ENCODE measurements around the gene UBE4B. TPM values are rescaled to one million over a fixed set of nuclear protein-coding genes. Genes with fewer than 3 reads are reported as not detected.
"Not testable (repeated sequence)": the region's sequence is repeated elsewhere in the genome, so short reads cannot be mapped to it uniquely, and the experiment has no call there.

Gene UBE4B
- total RNA-seq, 1 experiment from 2014 or later: 37.0 TPM

DNA sequence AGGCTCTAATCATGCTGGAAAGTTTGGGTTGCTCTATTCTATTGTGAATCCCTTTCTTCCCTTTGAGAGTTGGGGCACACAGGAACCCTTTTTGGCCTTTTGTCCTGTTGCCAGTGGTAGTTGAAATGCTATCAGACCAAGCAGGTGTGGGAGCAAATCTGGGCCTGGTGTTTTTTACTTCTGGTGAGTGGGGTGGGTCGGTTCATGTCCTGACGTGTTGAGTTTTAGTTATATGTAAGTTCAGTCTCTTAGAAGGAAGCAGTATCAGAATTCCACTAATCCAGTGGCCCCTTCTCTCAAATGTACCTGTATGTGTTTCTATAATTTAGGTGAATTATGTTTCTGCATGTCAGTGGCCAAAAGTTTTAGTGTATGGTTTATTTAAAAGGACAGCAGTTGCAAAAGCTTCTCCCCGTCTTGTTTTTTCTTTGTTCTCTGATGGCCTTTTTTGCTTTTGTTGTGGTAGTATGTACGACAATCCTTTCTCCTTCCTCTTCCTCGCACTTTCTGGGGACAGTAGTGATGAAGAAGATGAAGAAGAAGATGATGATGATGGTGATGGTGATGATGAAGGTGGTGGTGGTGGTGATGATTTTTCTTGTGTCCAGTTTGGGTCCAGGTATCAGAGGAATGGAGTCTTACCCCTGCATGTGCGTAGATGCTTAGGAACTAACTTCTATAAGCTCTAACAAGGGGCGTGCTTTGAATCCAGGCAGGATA, 74.2 kb downstream of the UBE4B start:
- H3K27ac ChIP-seq (ENCODE audit: low read length): no peak overlapping the region
- H3K36me3 ChIP-seq (ENCODE audit: insufficient read depth, low read length): peaks cover 18% of the 10 kb centered on the region; the same call in 1 of the 2 replicates
- peaks cover 2% of the 10 kb centered on the region; the same call in 1 of the 2 replicates for H3K4me1 ChIP-seq (ENCODE audit: low read length)
- H4K20me1 ChIP-seq (ENCODE audit: insufficient read depth, low read depth, low read length): no peaks in the 10 kb centered on the region
- H3K4me2 ChIP-seq (ENCODE audit: low read depth, low read length, poor library complexity, severe bottlenecking): no peak overlapping the region
- no peak for DNase-seq
- H3K9me3 ChIP-seq (ENCODE audit: low read length): no peaks in the 10 kb centered on the region
- H3K9me2 ChIP-seq (replicated peaks; ENCODE audit: insufficient read depth, low read length): no peaks in the 10 kb centered on the region
- no peak overlapping the region for H3K9ac ChIP-seq (ENCODE audit: low read length)
- no peak overlapping the region for H3K4me3 ChIP-seq (ENCODE audit: low read length)
- H2AFZ ChIP-seq (ENCODE audit: low read length): no peak overlapping the region
- H3K27me3 ChIP-seq (ENCODE audit: low read length): no peaks in the 10 kb centered on the region
- H3K79me2 ChIP-seq (ENCODE audit: low read length): no peaks in the 10 kb centered on the region

DNA sequence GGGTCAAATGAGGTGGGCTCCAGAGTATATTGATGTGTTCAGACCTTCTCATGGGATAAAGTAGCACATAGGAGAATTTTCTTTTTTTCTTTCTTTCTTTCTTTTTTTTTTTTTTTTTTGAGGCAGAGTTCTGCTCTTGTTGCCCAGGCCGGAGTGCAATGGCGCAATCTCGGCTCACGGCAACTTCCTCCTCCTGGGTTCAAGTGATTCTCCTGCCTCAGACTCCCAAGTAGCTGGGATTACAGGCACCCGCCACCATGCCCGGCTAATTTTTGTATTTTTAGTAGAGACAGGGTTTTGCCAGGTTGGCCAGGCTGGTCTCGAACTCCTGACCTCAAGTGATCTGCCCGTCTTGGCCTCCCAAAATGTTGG, 74.7 kb downstream of the UBE4B start:
- not testable (repeated sequence) for H3K4me2 ChIP-seq (ENCODE audit: low read depth, low read length, poor library complexity, severe bottlenecking); H3K27me3 ChIP-seq (ENCODE audit: low read length); H3K9me2 ChIP-seq (replicated peaks; ENCODE audit: insufficient read depth, low read length); H3K9ac ChIP-seq (ENCODE audit: low read length); H2AFZ ChIP-seq (ENCODE audit: low read length); DNase-seq; H3K9me3 ChIP-seq (ENCODE audit: low read length); H3K27ac ChIP-seq (ENCODE audit: low read length); H3K79me2 ChIP-seq (ENCODE audit: low read length); H3K4me3 ChIP-seq (ENCODE audit: low read length); H4K20me1 ChIP-seq (ENCODE audit: insufficient read depth, low read depth, low read length); H3K4me1 ChIP-seq (ENCODE audit: low read length)
- peaks cover 18% of the 10 kb centered on the region; the same call in 1 of the 2 replicates for H3K36me3 ChIP-seq (ENCODE audit: insufficient read depth, low read length)

DNA sequence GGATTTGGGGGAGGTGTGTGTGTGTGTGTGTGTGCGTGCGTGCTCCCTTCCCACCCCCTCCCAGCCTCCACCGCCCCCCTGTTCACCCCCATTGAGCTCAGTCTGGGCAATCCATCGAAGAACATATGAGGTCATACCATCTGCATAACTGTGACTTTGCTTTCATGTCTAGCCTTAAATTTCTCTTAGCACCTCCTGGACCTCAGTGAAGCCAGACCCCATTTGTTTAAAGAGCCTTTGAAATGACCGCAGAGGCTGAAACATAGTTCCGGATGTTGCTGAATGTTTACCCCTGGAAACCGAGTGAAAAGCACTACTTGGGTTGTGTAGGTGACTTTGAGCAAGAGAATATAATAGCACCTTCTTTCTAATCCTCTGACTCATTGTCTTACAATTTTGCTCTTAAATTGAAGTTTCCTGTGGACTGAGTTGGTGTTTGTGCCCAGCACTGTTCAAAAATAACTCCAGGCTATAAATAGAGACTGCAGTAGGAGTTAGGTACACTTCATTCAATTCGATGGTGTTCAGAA, 75.4 kb downstream of the UBE4B start:
- Histone ChIP-seq H3K27me3 (ENCODE audit: low read length) (no peaks in the 10 kb centered on the region), H3K9ac (ENCODE audit: low read length) (no peak overlapping the region), H3K4me2 (ENCODE audit: low read depth, low read length, poor library complexity, severe bottlenecking) (no peak overlapping the region), H2AFZ (ENCODE audit: low read length) (no peak overlapping the region), H4K20me1 (ENCODE audit: insufficient read depth, low read depth, low read length) (no peaks in the 10 kb centered on the region), H3K9me2 (replicated peaks; ENCODE audit: insufficient read depth, low read length) (no peaks in the 10 kb centered on the region), H3K4me3 (ENCODE audit: low read length) (no peak overlapping the region), H3K27ac (ENCODE audit: low read length) (no peak overlapping the region), H3K9me3 (ENCODE audit: low read length) (no peaks in the 10 kb centered on the region), H3K79me2 (ENCODE audit: low read length) (no peaks in the 10 kb centered on the region), H3K36me3 (ENCODE audit: insufficient read depth, low read length) (peaks cover 18% of the 10 kb centered on the region; the same call in 1 of the 2 replicates), H3K4me1 (ENCODE audit: low read length) (peaks cover 3% of the 10 kb centered on the region; the same call in 1 of the 2 replicates)
- DNase-seq: no peak

DNA sequence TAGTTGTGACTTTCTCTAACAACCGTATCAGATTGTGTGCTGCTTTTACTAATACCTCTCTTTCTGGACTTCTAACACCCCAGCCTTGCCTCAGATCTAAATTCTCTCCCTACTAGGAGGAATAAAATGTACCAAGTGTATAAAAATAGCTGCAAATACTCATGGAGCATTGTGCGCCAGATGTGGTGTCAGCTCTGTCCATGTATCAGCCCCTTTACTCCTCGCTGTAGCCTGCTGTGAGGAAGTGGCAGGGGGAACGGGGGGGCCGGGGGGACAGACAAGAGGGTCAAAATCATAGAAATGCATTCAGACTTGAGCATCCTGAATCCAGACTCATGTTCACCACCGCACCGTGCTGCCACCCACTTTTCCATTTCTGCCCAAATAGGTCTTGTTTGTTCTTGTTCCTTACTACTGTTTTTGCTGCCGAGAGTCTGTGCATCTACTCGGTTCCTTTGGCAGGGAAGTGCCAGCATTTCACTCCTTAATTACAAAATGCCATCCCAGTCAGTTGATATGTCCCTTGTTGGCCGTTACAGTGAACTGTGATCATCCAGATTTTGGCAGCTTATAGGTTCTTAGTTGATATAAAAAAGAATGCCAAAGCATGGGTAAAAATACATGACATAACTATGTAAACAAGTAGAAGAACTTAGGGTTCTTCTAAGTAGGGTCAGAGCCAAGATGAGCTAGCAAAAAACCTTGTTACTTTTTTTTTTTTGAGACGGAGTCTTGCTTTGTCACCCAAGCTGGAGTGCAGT, 76.4 kb downstream of the UBE4B start:
- Histone ChIP-seq H4K20me1 (ENCODE audit: insufficient read depth, low read depth, low read length) (no peaks in the 10 kb centered on the region), H3K4me2 (ENCODE audit: low read depth, low read length, poor library complexity, severe bottlenecking) (no peak overlapping the region), H3K9me3 (ENCODE audit: low read length) (no peaks in the 10 kb centered on the region), H3K4me3 (ENCODE audit: low read length) (no peak overlapping the region), H3K9ac (ENCODE audit: low read length) (no peak overlapping the region), H3K27me3 (ENCODE audit: low read length) (no peaks in the 10 kb centered on the region), H3K79me2 (ENCODE audit: low read length) (no peaks in the 10 kb centered on the region), H3K36me3 (ENCODE audit: insufficient read depth, low read length) (peaks cover 18% of the 10 kb centered on the region; the same call in 1 of the 2 replicates), H3K27ac (ENCODE audit: low read length) (no peak overlapping the region), H2AFZ (ENCODE audit: low read length) (no peak overlapping the region), H3K4me1 (ENCODE audit: low read length) (peaks cover 3% of the 10 kb centered on the region; the same call in 1 of the 2 replicates), H3K9me2 (replicated peaks; ENCODE audit: insufficient read depth, low read length) (no peaks in the 10 kb centered on the region)
- no peak for DNase-seq

DNA sequence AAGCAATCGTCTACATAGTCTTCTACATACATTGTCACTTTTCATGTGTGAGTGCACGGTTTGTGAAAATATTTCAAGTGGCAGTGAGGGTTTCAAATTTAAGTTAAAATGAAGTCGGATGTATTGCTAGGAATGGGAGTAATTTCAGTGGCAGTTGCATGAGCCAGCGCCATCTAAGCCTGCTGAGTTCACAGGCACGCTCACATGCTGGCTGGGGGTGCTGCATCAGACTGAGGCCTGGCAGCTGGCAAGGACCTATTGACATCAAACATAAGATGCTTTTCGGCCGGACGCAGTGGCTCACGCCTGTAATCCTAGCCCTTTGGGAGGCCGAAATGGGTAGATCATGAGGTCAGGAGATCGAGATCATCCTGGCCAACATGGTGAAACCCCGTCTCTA, 80.7 kb downstream of the UBE4B start:
- no peaks in the 10 kb centered on the region for H3K9me3 ChIP-seq (ENCODE audit: low read length)
- no peak overlapping the region for H3K27ac ChIP-seq (ENCODE audit: low read length)
- H4K20me1 ChIP-seq (ENCODE audit: insufficient read depth, low read depth, low read length): no peaks in the 10 kb centered on the region
- no peaks in the 10 kb centered on the region for H3K79me2 ChIP-seq (ENCODE audit: low read length)
- H2AFZ ChIP-seq (ENCODE audit: low read length): no peak overlapping the region
- no peak overlapping the region for H3K9ac ChIP-seq (ENCODE audit: low read length)
- H3K4me2 ChIP-seq (ENCODE audit: low read depth, low read length, poor library complexity, severe bottlenecking): no peak overlapping the region
- H3K36me3 ChIP-seq (ENCODE audit: insufficient read depth, low read length): peaks cover 2% of the 10 kb centered on the region; the same call in 1 of the 2 replicates
- H3K27me3 ChIP-seq (ENCODE audit: low read length): no peaks in the 10 kb centered on the region
- DNase-seq: no peak
- peaks cover 3% of the 10 kb centered on the region; the same call in 1 of the 2 replicates for H3K4me1 ChIP-seq (ENCODE audit: low read length)
- H3K4me3 ChIP-seq (ENCODE audit: low read length): no peak overlapping the region
- no peaks in the 10 kb centered on the region for H3K9me2 ChIP-seq (replicated peaks; ENCODE audit: insufficient read depth, low read length)

DNA sequence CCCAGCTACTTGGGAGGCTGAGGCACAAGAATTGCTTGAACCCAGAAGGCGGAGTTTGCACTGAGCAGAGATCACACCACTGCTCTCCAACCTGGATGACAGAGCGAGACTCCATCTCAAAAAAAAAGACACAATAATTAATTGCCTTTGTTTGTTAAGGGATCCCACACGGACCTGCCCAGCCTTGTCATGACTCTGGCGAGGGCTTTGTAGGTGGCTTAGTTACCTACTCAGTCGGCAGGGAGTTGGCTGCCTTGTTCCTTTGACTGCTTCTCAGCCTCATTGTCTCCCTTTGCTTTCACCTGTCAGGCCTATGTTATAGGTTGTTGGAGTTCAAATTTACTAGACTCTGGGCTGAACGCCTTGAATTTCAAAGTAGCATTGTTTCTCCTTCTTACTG, 82.0 kb downstream of the UBE4B start:
- DNase-seq: no peak
- Histone ChIP-seq H3K27ac (ENCODE audit: low read length) (no peak overlapping the region), H3K9me3 (ENCODE audit: low read length) (no peaks in the 10 kb centered on the region), H3K9me2 (replicated peaks; ENCODE audit: insufficient read depth, low read length) (no peaks in the 10 kb centered on the region), H4K20me1 (ENCODE audit: insufficient read depth, low read depth, low read length) (no peaks in the 10 kb centered on the region), H3K9ac (ENCODE audit: low read length) (no peak overlapping the region), H3K4me3 (ENCODE audit: low read length) (no peak overlapping the region), H3K4me1 (ENCODE audit: low read length) (peaks cover 3% of the 10 kb centered on the region; the same call in 1 of the 2 replicates), H3K27me3 (ENCODE audit: low read length) (no peaks in the 10 kb centered on the region), H3K4me2 (ENCODE audit: low read depth, low read length, poor library complexity, severe bottlenecking) (no peak overlapping the region), H3K79me2 (ENCODE audit: low read length) (no peaks in the 10 kb centered on the region), H3K36me3 (ENCODE audit: insufficient read depth, low read length) (no peaks in the 10 kb centered on the region), H2AFZ (ENCODE audit: low read length) (no peak overlapping the region)

DNA sequence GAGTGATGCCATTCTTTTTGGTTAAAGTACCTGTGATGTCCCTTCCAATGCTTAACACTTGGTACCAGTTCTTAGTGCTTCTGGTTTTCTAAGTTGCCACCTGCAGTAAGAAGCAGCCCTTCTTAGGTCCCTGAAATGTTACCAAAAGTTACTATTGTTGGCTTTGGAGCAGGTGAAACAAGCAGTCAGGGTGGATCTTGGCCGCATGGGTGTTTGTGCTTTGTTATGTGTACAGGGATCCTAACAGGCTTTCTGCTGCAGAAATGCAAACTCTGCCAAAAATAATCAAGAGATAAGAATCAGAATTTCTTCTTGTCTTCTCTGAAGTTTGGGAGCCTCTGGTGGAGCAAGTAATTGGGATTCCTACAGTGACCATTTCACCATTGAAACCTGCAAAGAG, 84.4 kb downstream of the UBE4B start:
- Histone ChIP-seq H3K9ac (ENCODE audit: low read length) (no peak overlapping the region), H3K4me1 (ENCODE audit: low read length) (no peaks in the 10 kb centered on the region), H3K36me3 (ENCODE audit: insufficient read depth, low read length) (no peaks in the 10 kb centered on the region), H4K20me1 (ENCODE audit: insufficient read depth, low read depth, low read length) (no peaks in the 10 kb centered on the region), H3K9me3 (ENCODE audit: low read length) (no peaks in the 10 kb centered on the region), H3K27ac (ENCODE audit: low read length) (no peak overlapping the region), H2AFZ (ENCODE audit: low read length) (no peak overlapping the region), H3K9me2 (replicated peaks; ENCODE audit: insufficient read depth, low read length) (no peaks in the 10 kb centered on the region), H3K4me3 (ENCODE audit: low read length) (no peak overlapping the region), H3K27me3 (ENCODE audit: low read length) (no peaks in the 10 kb centered on the region), H3K4me2 (ENCODE audit: low read depth, low read length, poor library complexity, severe bottlenecking) (no peak overlapping the region), H3K79me2 (ENCODE audit: low read length) (no peaks in the 10 kb centered on the region)
- DNase-seq: no peak

DNA sequence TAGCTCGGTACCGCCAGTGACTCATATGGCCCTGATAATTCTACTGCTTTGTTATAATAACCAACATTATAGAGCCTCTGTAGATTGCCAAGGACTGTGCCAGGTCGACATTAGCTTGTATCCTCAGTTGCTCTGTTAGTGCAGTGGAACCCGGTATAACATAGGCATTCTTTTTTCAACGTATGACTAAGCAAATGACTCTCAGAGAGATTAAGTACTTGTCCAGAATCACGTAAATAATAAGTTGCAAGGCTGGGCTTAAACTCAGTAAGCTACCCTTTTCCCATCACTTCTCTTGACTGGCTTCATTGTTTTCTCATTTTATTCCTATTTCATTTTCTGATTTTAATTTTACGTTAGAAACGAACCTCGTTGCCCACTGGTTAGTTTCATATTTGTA, 85.1 kb downstream of the UBE4B start:
- Histone ChIP-seq H3K9me3 (ENCODE audit: low read length) (no peaks in the 10 kb centered on the region), H3K27ac (ENCODE audit: low read length) (no peak overlapping the region), H3K36me3 (ENCODE audit: insufficient read depth, low read length) (peaks cover 6% of the 10 kb centered on the region; the same call in 1 of the 2 replicates), H3K4me1 (ENCODE audit: low read length) (no peaks in the 10 kb centered on the region), H4K20me1 (ENCODE audit: insufficient read depth, low read depth, low read length) (no peaks in the 10 kb centered on the region), H3K9me2 (replicated peaks; ENCODE audit: insufficient read depth, low read length) (no peaks in the 10 kb centered on the region), H2AFZ (ENCODE audit: low read length) (no peak overlapping the region), H3K4me2 (ENCODE audit: low read depth, low read length, poor library complexity, severe bottlenecking) (no peak overlapping the region), H3K27me3 (ENCODE audit: low read length) (no peaks in the 10 kb centered on the region), H3K79me2 (ENCODE audit: low read length) (no peaks in the 10 kb centered on the region), H3K9ac (ENCODE audit: low read length) (no peak overlapping the region), H3K4me3 (ENCODE audit: low read length) (no peak overlapping the region)
- no peak for DNase-seq
